LoVo (cell line): ENCODE data around the gene MYL12B.

Source experiments
- DNase-seq: peaks from one replicate; pipeline ENCODE4 v3.0.0-alpha.2; 2016; ENCODE audit warnings: low spot score

The MYL12B gene

GRCh38 chr18:3235846-3236245 is 26.1 kb upstream of the MYL12B start:
- no peak for DNase-seq

GRCh38 chr18:3236470-3236869 is 25.5 kb upstream of the MYL12B start:
- DNase-seq: no peak

GRCh38 chr18:3238742-3239141 is 23.2 kb upstream of the MYL12B start:
- DNase-seq: no peak

GRCh38 chr18:3245185-3245564 is 16.8 kb upstream of the MYL12B start:
- DNase-seq: no peak

- DNase-seq: peak; percentile 88
Observed at GRCh38 chr18:3245853-3246634, 15.9 kb upstream of the MYL12B start.

- no peak for DNase-seq
Observed at GRCh38 chr18:3246635-3247239, 15.2 kb upstream of the MYL12B start.

GRCh38 chr18:3247240-3248061 is 14.5 kb upstream of the MYL12B start, which contains the start of gene MYL12A:
Gene MYL12A, plus strand, starts transcription at chr18:3247801. Its CDS starts 5,447 bp downstream, at chr18:3253248.
- peak; percentile 96 for DNase-seq

- no peak for DNase-seq
Observed at GRCh38 chr18:3248062-3248657, 13.8 kb upstream of the MYL12B start.

GRCh38 chr18:3248658-3249359 is 13.1 kb upstream of the MYL12B start:
- peak; percentile 78 for DNase-seq

GRCh38 chr18:3250237-3251107 is 11.5 kb upstream of the MYL12B start:
- peak; percentile 51 for DNase-seq

GRCh38 chr18:3251249-3251962 is 10.5 kb upstream of the MYL12B start:
- DNase-seq: no peak

GRCh38 chr18:3251963-3252277 is 10.0 kb upstream of the MYL12B start:
- no peak for DNase-seq

- no peak for DNase-seq
Observed at GRCh38 chr18:3252843-3253242, 9.1 kb upstream of the MYL12B start.

GRCh38 chr18:3254725-3255124 is 7.2 kb upstream of the MYL12B start:
- no peak for DNase-seq

GRCh38 chr18:3255611-3256165 is 6.2 kb upstream of the MYL12B start:
- DNase-seq: no peak

GRCh38 chr18:3256693-3257626 is 5.0 kb upstream of the MYL12B start:
- DNase-seq: no peak

GRCh38 chr18:3257627-3258120 is 4.3 kb upstream of the MYL12B start:
- no peak for DNase-seq

GRCh38 chr18:3260995-3261372 is 949 bp upstream of the MYL12B start:
- DNase-seq: no peak
